NCI-H1930 (cell line): ENCODE measurements around the gene CDC42BPA.
"Not testable (repeated sequence)": the region's sequence is repeated elsewhere in the genome, so short reads cannot be mapped to it uniquely, and the experiment has no call there.

Experiments
- DNase-seq, 2 experiments: peaks; one replicate each; lab custom pipeline; 2025; lab: John Stamatoyannopoulos, UW

CDC42BPA gene

DNA sequence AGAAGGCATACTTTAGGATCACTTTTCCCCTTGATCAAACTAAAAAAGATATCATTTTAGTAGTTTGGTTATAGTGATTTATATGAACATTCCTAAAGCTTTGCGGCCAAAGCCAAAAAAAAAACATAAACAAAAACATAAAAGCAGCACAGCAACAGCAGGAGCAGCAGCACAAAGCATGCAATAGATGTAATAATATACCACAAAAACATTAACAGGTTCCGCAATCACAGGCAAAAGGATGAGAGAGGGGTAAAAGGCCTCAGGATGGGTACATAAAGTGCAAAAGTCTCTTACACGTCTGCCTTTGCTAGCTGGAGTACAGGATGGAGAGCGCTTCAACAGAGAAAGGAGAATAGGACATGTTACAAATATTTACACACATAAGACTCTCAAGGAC, 259.2 kb downstream of the CDC42BPA start:
- no peak for DNase-seq

DNA sequence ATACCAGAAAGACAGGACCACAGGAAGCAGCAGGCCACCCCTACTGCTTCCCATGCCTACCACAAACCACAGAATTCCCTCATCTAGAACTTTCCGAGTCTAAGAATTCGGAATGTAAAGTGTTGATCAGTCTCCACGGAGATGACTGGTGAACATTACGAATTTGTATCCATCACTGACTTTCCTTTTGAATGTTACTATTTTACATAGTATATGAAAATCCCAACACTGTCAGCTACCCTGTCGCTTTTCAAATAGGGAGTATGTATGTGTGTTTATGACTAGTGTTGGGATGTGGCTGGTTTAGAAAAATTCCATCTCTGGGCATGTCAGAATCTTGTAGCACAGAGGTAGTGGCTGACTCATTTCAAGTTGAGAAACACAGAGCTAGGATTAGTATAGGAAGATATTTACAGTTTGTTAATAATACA, 260.0 kb downstream of the CDC42BPA start:
- no peak for DNase-seq

GRCh38 chr1:227049253-227049652, 269.0 kb downstream of the CDC42BPA start:
- no peak for DNase-seq

DNA sequence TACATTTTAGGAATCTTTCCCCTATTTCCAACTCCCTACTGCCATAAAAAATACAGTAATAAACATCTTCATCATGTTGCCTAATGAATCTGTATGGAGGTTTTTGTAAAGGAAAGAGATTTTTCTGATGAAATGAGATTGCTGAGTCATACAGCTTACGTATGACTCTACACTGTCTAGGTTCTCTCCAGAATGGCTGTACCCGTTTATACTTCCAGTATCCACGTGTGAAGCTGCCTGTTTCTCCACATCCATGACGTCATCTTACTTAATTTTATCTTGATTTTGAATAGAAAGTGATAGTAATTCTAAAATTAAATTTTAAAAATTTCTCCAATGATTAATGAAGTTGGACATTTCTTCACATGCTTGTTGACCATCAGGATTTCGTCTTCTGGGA, 274.5 kb downstream of the CDC42BPA start:
- DNase-seq: no peak

DNA sequence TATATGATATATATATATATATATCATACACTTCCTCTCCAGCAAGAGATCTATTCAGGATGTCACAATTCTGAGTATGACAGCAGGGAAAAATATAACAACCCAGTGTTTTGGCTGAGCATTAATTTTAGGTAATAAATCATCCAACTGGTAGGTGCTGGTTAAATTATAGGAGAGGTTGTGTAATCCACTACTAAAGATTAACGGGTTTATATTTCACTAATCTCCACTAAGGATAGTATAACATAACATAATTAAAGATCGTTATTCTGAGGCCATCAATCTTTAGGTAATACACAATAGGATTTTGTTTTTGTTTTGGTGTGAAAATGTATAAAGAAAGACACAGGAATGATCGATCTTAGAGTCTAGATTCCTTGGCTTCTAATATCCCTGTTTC, 276.0 kb downstream of the CDC42BPA start:
- DNase-seq: no peak

- DNase-seq: no peak
These were observed 279.9 kb downstream of the CDC42BPA start for GRCh38 chr1:227038401-227038800.

- no peak for DNase-seq
These were observed 281.2 kb downstream of the CDC42BPA start for GRCh38 chr1:227037121-227037520.

DNA sequence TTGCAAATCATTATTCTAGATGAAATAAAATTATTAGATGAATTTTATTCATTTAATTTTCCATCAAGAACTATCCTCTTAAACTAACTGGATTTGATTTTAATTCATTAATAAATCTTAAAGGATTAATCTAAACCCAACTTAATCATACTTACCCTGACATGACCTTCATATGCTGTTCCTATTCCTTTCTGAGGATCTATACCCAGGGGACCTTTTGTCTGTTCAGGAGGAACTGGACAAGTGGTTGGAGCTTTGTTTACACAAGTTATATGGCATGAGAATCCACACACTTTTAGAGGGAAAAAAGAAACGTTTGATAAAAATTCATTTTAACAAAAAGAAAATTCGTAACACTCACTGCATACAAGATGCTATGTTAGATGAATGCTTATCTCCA, 283.0 kb downstream of the CDC42BPA start:
- no peak for DNase-seq

- no peak for DNase-seq
These were observed 284.4 kb downstream of the CDC42BPA start for GRCh38 chr1:227033880-227034279.

- no peak for DNase-seq
These were observed 285.9 kb downstream of the CDC42BPA start for GRCh38 chr1:227032396-227032795.

- no peak for DNase-seq
These were observed 301.3 kb downstream of the CDC42BPA start for GRCh38 chr1:227016990-227017389.

- no peak for DNase-seq
These were observed 307.6 kb downstream of the CDC42BPA start for GRCh38 chr1:227010645-227011044.

- DNase-seq: no peak
These were observed 308.4 kb downstream of the CDC42BPA start for GRCh38 chr1:227009937-227010336.

DNA sequence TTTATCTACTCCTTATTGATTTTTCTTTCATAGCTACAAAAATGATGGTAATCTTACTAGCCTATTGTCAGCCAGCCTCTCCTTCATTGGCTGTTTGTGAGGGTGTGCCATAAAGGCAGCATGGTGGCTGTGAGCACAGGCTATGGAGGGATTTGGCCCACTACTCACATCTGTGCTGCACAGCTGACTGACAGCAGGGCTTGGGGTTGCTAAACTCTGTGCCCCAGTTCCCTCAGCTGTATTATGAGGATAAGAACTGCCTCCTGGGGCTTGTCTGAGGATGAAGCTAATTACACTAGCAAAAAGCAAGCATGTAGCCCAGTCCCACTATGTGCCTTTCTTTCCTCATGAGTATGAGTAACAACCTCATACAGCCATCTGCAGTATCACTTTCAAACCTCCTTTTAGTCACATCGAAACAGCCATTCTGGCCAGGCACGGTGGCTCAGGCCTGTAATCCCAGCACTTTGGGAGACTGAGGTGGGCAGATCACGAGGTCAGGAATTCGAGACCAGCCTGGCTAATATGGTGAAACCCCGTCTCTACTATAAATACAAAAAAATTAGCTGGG, 312.0 kb downstream of the CDC42BPA start:
- DNase-seq: no peak

DNA sequence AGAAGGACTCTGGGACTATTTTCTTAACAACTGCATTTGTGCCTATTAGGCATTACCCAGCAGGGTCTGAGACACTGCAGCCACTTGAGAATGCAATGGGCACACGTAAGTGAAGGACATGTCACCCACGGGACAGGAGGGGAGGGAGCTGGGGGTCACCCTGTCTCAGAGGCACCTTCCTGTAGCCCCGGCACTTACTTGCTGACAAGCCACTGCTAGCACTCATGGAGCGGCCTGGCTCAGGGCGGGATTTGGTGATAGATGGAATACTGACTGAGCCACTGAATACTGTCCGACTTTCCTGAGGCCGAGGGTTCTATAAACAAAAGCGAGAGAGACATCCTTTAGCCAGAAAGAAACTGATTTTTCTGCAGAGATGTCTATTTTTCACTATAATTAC, 313.5 kb downstream of the CDC42BPA start:
- DNase-seq: no peak

GRCh38 chr1:227003165-227003564, 315.1 kb downstream of the CDC42BPA start:
- DNase-seq: no peak

DNA sequence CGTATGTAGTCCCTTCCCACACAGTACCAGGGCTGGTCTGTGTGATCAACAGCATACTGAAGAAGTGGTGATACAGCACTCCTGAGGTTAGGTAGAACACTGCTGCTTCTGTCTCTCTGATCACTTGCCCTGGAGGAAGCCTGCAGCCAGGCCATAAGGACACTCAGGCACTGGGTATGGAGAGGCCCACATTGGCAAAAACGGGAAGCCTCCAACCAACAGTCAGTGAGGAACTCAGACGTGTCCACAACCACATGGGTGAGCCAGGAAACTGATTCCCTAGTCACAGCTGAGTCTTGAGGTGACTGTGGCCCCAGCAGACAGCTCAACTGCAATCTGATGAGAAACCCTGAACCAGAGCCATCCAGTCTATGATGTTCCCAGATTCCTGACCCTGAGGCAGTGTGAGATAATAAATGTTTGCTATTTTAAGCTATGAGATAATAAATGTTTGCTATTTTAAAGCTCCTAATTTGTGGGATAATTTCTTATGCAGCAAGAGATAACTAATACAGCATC, 315.7 kb downstream of the CDC42BPA start:
- DNase-seq: no peak

GRCh38 chr1:226999579-226999978, 318.7 kb downstream of the CDC42BPA start:
- DNase-seq: not testable (repeated sequence)

- no peak for DNase-seq
These were observed 322.6 kb downstream of the CDC42BPA start for GRCh38 chr1:226995365-226996332.

- no peak for DNase-seq
These were observed 323.5 kb downstream of the CDC42BPA start for GRCh38 chr1:226994586-226995364.

GRCh38 chr1:226993814-226994585, 324.3 kb downstream of the CDC42BPA start:
- no peak for DNase-seq

GRCh38 chr1:226991920-226992319, 326.4 kb downstream of the CDC42BPA start:
- no peak for DNase-seq
